DOHH2 (cell line): ENCODE results near the gene RUFY4.

ENCODE experiments used
- EZH2phosphoT487 ChIP-seq: fragments of 200-600 bp; sonication (generic); IDR thresholded peaks from 2 replicates; pipeline ENCODE4 v1.6.1; 2017; ENCODE audit warnings: borderline replicate concordance, mild to moderate bottlenecking, antibody characterized with exemption, low read length, moderate library complexity, mixed read lengths
- TF ChIP-seq, protein P1 (sequence below): fragments of 200-600 bp; sonication (generic); IDR thresholded peaks from one replicate; pipeline ENCODE4 v1.5.1; 2014; ENCODE audit warnings: antibody characterized with exemption, mild to moderate bottlenecking, low read depth, low read length; ENCODE audit not compliant: poor library complexity, severe bottlenecking

DNA sequence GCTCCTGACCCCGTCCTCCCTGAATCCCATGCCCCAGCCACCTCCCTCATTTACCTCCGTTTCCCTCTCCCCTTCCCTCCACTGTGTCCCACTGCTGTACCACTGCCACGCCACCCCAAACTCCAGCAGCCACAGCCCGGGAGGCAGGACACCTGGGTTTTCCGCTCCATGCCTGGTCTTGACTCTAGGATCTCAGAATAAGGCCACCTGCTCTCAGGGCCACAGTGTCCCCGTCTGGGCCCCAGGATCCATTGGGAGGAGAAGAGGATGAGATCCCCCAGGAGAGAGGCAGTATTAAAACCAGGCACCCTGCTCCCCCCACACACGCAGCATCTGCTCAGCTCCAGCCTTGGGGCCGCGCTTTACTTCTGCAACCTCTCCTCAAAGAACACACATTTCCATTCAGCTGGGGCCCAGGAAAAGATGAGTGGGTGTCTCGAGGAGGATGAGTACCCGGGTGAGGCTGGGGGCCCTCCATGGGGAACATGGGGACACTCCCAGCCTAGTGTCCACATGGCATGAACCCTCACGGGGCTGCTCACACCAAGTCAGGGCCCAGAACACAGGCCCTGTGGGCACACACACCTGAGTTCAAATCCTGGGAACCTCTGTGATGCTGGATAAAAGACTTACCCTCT, 33.5 kb upstream of the RUFY4 start:
- TF ChIP-seq, protein P1, sequence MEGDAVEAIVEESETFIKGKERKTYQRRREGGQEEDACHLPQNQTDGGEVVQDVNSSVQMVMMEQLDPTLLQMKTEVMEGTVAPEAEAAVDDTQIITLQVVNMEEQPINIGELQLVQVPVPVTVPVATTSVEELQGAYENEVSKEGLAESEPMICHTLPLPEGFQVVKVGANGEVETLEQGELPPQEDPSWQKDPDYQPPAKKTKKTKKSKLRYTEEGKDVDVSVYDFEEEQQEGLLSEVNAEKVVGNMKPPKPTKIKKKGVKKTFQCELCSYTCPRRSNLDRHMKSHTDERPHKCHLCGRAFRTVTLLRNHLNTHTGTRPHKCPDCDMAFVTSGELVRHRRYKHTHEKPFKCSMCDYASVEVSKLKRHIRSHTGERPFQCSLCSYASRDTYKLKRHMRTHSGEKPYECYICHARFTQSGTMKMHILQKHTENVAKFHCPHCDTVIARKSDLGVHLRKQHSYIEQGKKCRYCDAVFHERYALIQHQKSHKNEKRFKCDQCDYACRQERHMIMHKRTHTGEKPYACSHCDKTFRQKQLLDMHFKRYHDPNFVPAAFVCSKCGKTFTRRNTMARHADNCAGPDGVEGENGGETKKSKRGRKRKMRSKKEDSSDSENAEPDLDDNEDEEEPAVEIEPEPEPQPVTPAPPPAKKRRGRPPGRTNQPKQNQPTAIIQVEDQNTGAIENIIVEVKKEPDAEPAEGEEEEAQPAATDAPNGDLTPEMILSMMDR: no peak
- no peak for TF ChIP-seq EZH2phosphoT487
